GM13976 (cell line): ENCODE data around the gene PFKFB4.

ENCODE experiments used
- DNase-seq: peaks from one replicate; pipeline ENCODE4 v3.0.0; 2012; ENCODE audit warnings: low spot score
- CTCF ChIP-seq: IDR thresholded peaks from 2 replicates; pipeline ENCODE4 v1.5.1; 2012; ENCODE audit warnings: borderline replicate concordance, mild to moderate bottlenecking; ENCODE audit not compliant: insufficient read depth; ENCODE audit errors: extremely low read depth, missing control alignments, control extremely low read depth
- in situ Hi-C: fragments of 300-500 bp; cut with MboI; formaldehyde crosslinking; loops from one replicate; pipeline ENCODE4 v1.12.0; 2022; ENCODE audit warnings: low sequenced_read_pairs, mixed read lengths, inconsistent platforms; ENCODE audit not compliant: unreplicated experiment

Gene PFKFB4

GRCh38 chr3:48524970-48525369 is 31.6 kb downstream of the PFKFB4 start:
- DNase-seq, result no peak
- in situ Hi-C loops, result no loop called here

GRCh38 chr3:48521635-48522034 is 35.0 kb downstream of the PFKFB4 start:
- DNase-seq, result no peak
- no peak for TF ChIP-seq CTCF
- in situ Hi-C loops, result no loop called here

More at GRCh38 chr3:48524970-48525369, 31.6 kb downstream of the PFKFB4 start:
- TF ChIP-seq CTCF, result no peak

GRCh38 chr3:48519277-48519643 is 37.3 kb downstream of the PFKFB4 start:
- no peak for DNase-seq
- in situ Hi-C loops, result no loop called here
- TF ChIP-seq CTCF, result no peak

- no peak for DNase-seq
- in situ Hi-C loops, result no loop called here
- TF ChIP-seq CTCF, result no peak
Measured at GRCh38 chr3:48518638-48519276, 37.8 kb downstream of the PFKFB4 start.

GRCh38 chr3:48518069-48518468 is 38.5 kb downstream of the PFKFB4 start:
- no peak for TF ChIP-seq CTCF
- in situ Hi-C loops, result no loop called here
- DNase-seq, result peak; percentile 13

GRCh38 chr3:48516571-48516970 is 40.0 kb downstream of the PFKFB4 start:
- TF ChIP-seq CTCF, result no peak
- in situ Hi-C loops, result no loop called here
- DNase-seq, result no peak
